Parathyroid adenoma (tissue), 2 donors: Measurements from ENCODE around the gene RAB6A.

Experiments
- H2AFZ ChIP-seq: fragments of 300-600 bp; sonication (generic); one replicate; pipeline ENCODE4 v1.7.0; 2017; ENCODE audit warnings: antibody characterized with exemption, mild to moderate bottlenecking
- H3K27ac ChIP-seq: fragments of 300-600 bp; sonication (generic); one replicate; pipeline ENCODE4 v1.7.0; 2017
- H3K27me3 ChIP-seq: fragments of 300-600 bp; sonication (generic); one replicate; pipeline ENCODE4 v1.7.0; 2017; ENCODE audit warnings: low read length; ENCODE audit not compliant: control insufficient read depth, insufficient read depth
- H3K36me3 ChIP-seq: fragments of 300-600 bp; sonication (generic); one replicate; pipeline ENCODE4 v1.7.0; 2017; ENCODE audit warnings: low read length; ENCODE audit not compliant: control insufficient read depth, insufficient read depth
- H3K4me1 ChIP-seq: fragments of 300-600 bp; sonication (generic); one replicate; pipeline ENCODE4 v1.7.0; 2017; ENCODE audit warnings: control low read depth
- H3K4me2 ChIP-seq: fragments of 300-600 bp; sonication (generic); one replicate; pipeline ENCODE4 v1.7.0; 2017; ENCODE audit warnings: low read length
- H3K4me3 ChIP-seq: fragments of 300-600 bp; sonication (generic); one replicate; pipeline ENCODE4 v1.7.0; 2017; ENCODE audit warnings: low read depth, low read length
- H3K79me2 ChIP-seq: fragments of 300-600 bp; sonication (generic); one replicate; pipeline ENCODE4 v1.7.0; 2017; ENCODE audit warnings: control low read depth
- H3K9ac ChIP-seq: fragments of 300-600 bp; sonication (generic); one replicate; pipeline ENCODE4 v1.7.0; 2017; ENCODE audit warnings: mild to moderate bottlenecking
- H3K9me3 ChIP-seq: fragments of 300-600 bp; sonication (generic); one replicate; pipeline ENCODE4 v1.7.0; 2017; ENCODE audit warnings: low read length; ENCODE audit not compliant: control insufficient read depth
- CTCF ChIP-seq: fragments of 300-600 bp; sonication (generic); IDR thresholded peaks from one replicate; pipeline ENCODE4 v1.7.0; 2017; ENCODE audit warnings: antibody characterized with exemption, mild to moderate bottlenecking
- donor health status: primary hyperparathyroidism.

Gene RAB6A

DNA sequence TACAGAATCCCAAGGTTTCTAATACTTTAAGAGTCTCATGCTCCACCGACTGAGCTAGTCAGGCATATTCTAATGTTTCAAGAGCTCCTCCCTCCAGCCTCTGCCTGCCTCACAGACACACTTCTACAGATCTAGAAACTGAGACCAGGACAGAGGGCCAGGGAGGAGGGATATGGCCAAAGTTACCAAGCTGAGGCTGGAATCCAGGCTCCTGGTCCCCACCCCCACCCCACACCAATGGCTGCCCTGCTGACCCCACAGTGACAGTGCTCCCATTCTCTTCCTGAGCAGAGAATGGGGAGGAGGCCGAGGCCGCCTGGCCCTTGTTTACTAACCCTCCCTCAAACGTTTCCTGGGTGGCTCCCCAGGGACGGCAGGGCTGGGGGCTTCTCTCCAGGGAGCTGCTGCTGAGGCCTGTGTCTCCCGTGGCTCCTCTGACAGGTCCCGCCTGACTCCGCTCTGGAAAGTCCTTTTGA is 112.3 kb downstream of the RAB6A start:
- no peak for TF ChIP-seq CTCF
- Histone ChIP-seq H3K4me2 (no peak overlapping the region), H3K27me3 (no peaks in the 10 kb centered on the region), H3K79me2 (no peaks in the 10 kb centered on the region), H3K4me1 (no peaks in the 10 kb centered on the region), H3K9me3 (no peaks in the 10 kb centered on the region), H3K27ac (no peak overlapping the region), H3K36me3 (no peaks in the 10 kb centered on the region), H3K9ac (no peak overlapping the region), H3K4me3 (no peak overlapping the region), H2AFZ (no peak overlapping the region)

DNA sequence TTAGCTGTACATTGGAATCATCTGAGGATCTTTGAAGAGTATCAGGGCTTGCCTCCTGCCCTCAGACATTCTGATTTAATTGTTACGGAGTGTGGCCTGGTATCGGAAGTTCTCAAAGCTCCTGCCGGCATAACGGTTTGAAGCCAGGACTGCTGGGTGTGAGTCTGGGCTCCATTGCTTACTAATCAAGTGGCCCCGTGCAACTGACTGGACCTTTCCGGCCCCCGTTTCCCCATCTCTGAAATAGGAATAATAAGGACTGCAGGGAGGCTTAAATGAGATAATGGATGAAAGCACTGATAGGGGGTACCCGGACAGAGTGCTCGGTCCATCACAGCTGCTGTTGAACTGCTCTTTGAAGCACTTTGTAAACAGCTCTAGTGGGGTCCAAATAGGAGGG is 112.8 kb downstream of the RAB6A start:
- peak overlapping the region; percentile 54 for H3K4me3 ChIP-seq

GRCh38 chr11:73647459-73648100 is 113.3 kb downstream of the RAB6A start:
- Histone ChIP-seq H3K79me2 (no peaks in the 10 kb centered on the region), H3K4me3 (peak overlapping the region; percentile 54), H3K36me3 (no peaks in the 10 kb centered on the region), H3K4me1 (no peaks in the 10 kb centered on the region), H3K9ac (no peak overlapping the region), H3K27ac (no peak overlapping the region), H3K4me2 (peak overlapping the region; percentile 68), H2AFZ (peak overlapping the region; percentile 19), H3K9me3 (no peaks in the 10 kb centered on the region), H3K27me3 (no peaks in the 10 kb centered on the region)
- no peak for TF ChIP-seq CTCF

More for the DNA sequence above, 112.8 kb downstream of the RAB6A start:
- Histone ChIP-seq H3K27me3 (no peaks in the 10 kb centered on the region), H3K36me3 (no peaks in the 10 kb centered on the region), H3K4me1 (no peaks in the 10 kb centered on the region), H3K9me3 (no peaks in the 10 kb centered on the region), H3K4me2 (peak overlapping the region; percentile 68), H3K27ac (no peak overlapping the region), H3K9ac (no peak overlapping the region), H2AFZ (no peak overlapping the region), H3K79me2 (no peaks in the 10 kb centered on the region)
- TF ChIP-seq CTCF = no peak

DNA sequence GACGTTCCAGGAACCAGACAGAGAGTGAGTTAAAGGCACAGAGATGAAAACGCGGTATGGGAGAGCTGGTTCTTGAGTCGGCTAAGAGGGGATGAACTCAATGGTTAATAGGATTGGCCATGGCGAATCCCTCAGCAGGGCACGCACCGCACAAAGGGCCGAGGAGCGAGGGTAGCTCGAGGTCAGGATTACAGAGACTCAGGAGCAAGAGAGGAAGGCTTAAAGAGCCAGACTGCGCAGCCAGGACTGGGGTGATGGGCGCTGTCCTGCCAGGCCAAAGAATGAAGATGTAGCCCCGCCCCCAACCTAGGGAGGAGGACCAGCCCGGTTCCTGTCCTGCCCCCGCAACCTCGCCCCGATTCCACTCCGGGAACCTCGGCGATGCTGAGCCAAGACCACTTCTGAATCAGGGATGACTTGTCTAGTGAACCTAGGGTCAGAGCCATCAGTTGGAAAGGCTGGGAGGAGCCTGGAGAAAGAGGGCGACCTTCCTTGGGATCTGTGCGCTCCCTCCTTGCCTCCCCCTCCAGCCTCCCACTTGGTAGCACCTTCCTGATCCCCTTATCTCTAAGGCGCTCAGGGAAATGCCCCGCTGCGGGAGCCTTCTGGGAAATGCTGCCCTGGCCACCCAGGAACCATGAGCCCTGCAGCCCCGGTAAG is 114.8 kb downstream of the RAB6A start, which contains the start of gene PLEKHB1:
Gene PLEKHB1 (plus strand): TSS at position 610 of the 660 bp plus-strand sequence. CDS start 28 bp downstream, at position 638.
- Histone ChIP-seq H3K27ac (no peak within 1 kb of the TSS), H3K4me1 (no peaks in the 10 kb centered on the region), H3K36me3 (no peaks in the 10 kb centered on the region), H3K27me3 (no peaks in the 10 kb centered on the region), H3K9me3 (no peaks in the 10 kb centered on the region), H3K4me2 (peak within 1 kb of the TSS; percentile 68), H2AFZ (peak within 1 kb of the TSS; percentile 19), H3K4me3 (peak within 1 kb of the TSS; percentile 54), H3K9ac (no peak within 1 kb of the TSS), H3K79me2 (no peaks in the 10 kb centered on the region)
- TF ChIP-seq CTCF = no peak
